AG04449 (cell line): ENCODE data around the gene CSAD.
A peak's percentile ranks its signal among the peaks of the same experiment; 100 is the strongest.

Source experiments
- CTCF ChIA-PET: fragments of 350-600 bp; formaldehyde crosslinking; extraction: SDS; loops from one replicate; lab custom pipeline; 2021; ENCODE audit warnings: antibody characterized with exemption; lab: Yijun Ruan, JAX
- POLR2A ChIA-PET: fragments of 400-600, 350-600 bp; formaldehyde crosslinking; extraction: SDS; loops from one replicate; lab custom pipeline; 2020; ENCODE audit warnings: antibody characterized with exemption, inconsistent platforms; lab: Yijun Ruan, JAX
- DNase-seq: peaks from one replicate; pipeline ENCODE4 v3.0.0-alpha.2; 2010; ENCODE audit warnings: low read depth, low spot score
- H3K4me3 ChIP-seq: 2 replicates; pipeline ENCODE4 v1.5.1; 2011; ENCODE audit warnings: low read depth, mild to moderate bottlenecking, control low read depth, low read length
- TF ChIP-seq, protein P1 (sequence below): IDR thresholded peaks from one replicate; pipeline ENCODE4 v1.5.1; 2011; ENCODE audit warnings: mild to moderate bottlenecking, moderate library complexity, low read length, control low read depth, inconsistent platforms; ENCODE audit not compliant: insufficient read depth; ENCODE audit errors: missing control alignments

Gene CSAD

DNA sequence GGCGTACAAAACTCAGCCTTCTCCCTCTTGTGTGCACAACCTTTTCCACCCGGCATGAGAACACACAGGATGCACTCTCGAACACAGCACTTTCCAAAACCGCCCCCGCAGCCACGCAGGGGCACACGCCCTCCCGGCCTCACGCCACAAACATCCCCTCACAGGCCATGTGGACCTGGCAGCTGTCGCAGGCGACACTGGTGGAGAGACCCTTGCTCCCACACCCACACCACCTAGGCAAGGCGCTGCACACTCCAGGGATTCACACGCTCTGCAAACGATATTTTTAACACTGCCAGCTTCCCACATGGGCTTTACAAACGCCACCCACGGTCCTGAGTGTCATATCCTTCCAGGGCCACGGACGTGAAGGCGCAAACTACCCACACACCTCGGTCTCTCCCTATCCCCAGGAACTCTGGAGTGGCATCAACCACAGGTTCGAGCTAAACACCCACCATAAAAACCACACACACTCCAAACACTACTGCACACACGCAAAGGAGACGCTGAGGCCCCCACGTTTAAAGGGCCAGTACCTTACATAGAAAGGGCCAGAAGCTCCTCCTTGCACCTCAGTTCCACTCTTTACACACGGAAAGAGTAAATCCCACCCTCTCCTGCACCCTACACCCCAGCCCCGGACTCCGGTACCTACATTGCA is 38.7 kb upstream of the CSAD start:
- peak overlapping the region; percentile 95 for H3K4me3 ChIP-seq
- DNase-seq: no peak
- CTCF ChIA-PET: interaction anchor here (0.6 to 24.6 kb wide), 16 partner anchors 9 to 198 kb away, joined by 3 to 659 read pairs (median 5); partner anchors contain the start of genes AAAS, ESPL1, ITGB7 and MYG1
- TF ChIP-seq, protein P1, sequence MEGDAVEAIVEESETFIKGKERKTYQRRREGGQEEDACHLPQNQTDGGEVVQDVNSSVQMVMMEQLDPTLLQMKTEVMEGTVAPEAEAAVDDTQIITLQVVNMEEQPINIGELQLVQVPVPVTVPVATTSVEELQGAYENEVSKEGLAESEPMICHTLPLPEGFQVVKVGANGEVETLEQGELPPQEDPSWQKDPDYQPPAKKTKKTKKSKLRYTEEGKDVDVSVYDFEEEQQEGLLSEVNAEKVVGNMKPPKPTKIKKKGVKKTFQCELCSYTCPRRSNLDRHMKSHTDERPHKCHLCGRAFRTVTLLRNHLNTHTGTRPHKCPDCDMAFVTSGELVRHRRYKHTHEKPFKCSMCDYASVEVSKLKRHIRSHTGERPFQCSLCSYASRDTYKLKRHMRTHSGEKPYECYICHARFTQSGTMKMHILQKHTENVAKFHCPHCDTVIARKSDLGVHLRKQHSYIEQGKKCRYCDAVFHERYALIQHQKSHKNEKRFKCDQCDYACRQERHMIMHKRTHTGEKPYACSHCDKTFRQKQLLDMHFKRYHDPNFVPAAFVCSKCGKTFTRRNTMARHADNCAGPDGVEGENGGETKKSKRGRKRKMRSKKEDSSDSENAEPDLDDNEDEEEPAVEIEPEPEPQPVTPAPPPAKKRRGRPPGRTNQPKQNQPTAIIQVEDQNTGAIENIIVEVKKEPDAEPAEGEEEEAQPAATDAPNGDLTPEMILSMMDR: no peak
- POLR2A ChIA-PET: interaction anchor here (0.6 to 2.4 kb wide), 9 partner anchors 10 to 102 kb away, joined by 3 to 11 read pairs (median 4); partner anchors contain the start of genes AAAS, CSAD, PFDN5 and ZNF740

DNA sequence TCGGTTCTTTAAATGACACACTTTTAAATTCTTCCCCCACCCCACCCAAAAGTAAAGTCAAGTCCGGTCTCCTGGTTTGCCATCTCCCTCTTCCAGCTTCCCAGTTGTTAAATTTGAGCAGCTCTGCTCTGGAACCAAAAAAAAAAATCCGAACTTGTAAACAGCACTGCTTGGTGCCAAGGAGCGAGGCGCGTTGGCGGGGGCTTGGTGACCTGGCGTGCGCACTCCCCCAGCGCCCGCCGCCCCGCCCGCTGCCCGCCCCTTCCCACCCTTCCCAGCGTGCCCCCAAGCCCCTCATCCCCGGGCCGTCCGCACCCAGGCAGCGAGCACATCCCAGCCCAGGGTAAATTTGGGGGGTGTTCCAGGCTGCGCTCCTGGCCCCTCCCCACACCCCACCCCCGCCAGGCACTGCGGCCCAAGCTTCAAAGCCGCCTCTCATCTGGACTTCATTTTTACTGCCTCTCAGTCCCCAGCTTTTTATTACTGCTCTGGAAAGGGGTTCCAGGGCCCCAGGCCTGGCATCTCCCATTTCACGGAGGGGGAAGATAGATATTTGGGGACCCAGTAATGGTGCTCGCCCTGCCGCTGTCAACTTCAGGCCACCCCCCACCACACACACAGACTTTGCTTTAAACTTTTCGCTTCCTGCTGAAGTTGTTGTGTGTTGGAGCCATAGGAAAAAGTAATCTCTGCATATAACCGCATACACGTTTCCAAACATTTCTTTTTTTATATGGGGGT is 38.0 kb upstream of the CSAD start:
- CTCF ChIA-PET: interaction anchor here (0.9 to 24.6 kb wide), 16 partner anchors 8 to 153 kb away, joined by 3 to 659 read pairs (median 4); partner anchors contain the start of genes AAAS, ESPL1, ITGB7 and MYG1
- H3K4me3 ChIP-seq: peak overlapping the region; percentile 95
- no peak for DNase-seq
- TF ChIP-seq, protein P1: no peak
- POLR2A ChIA-PET: interaction anchor here (0.6 to 2.4 kb wide), 6 partner anchors 34 to 103 kb away, joined by 3 to 11 read pairs (median 4); partner anchors contain the start of genes AAAS, CSAD and ZNF740

DNA sequence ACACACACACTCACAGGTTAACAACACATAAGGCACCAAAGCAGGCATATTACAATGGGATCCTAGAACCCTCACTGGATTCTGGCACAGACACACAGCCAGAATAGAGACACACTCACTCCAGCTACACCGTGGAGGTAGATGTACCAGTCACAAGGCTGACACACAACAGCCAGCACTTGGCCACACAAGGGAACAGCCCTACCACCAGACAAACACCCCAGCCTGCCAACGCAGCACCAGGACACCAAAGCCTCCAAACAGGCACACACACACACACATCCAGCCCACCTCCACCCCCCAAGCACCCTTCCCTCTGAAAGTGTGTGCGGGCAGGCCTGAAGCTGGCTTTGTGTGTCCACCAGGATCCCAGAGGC is 37.2 kb upstream of the CSAD start:
- peak overlapping the region; percentile 95 for H3K4me3 ChIP-seq
- ChIA-PET POLR2A (interaction anchor here (1.4 kb wide), 1 partner anchor 103 kb away, joined by 3 read pairs; the partner anchor contains the start of gene AAAS), CTCF (interaction anchor here (0.9 to 24.6 kb wide), 10 partner anchors 9 to 149 kb away, joined by 3 to 659 read pairs (median 6); partner anchors contain the start of genes AAAS, ESPL1, ITGB7 and MYG1)
- TF ChIP-seq, protein P1: no peak
- DNase-seq: no peak

DNA sequence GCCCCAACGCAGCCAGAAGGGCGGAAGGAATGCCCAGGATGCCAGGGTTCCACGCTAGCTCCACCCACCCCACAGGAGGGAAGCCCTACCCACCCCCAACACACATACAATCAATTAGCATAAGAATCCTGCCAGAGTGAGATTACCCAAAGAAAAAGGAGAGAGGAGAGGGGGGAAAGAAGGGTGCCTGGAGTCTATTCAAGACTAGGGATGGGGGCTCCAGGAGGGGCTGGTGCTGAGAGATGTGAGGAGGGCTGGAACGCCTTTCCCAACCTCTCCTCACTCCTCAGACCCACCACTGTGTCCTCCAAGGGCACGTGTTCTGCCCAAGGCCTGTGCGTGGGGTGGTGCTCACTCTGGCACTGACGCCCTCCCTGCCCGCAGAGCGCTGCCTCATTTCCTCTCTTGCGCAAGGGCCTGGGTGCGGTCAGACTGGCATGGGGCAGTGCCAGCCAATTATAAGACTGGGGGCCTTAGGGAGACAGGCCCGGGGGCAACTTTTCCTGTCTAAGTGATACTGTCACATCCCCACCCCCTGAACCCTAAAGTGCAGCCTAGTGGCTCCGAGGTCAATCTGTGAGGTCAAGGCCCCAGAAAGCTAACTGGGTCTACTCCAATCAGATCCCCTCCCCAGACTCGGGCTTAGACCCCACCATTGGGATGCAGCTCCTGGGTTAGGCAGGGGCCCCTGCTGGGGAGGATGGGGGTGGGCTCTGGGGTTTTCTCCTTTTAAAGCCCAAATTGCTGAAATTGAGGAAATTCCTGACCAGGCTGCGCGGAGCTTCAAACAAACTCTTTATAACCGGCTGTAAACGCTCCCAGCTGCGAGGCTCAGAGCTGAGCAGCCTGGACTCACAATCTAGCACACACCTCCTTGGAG is 36.6 kb upstream of the CSAD start:
- ChIA-PET POLR2A (interaction anchor here (1.4 kb wide), 1 partner anchor 104 kb away, joined by 3 read pairs; the partner anchor contains the start of gene AAAS), CTCF (interaction anchor here (1.0 to 24.6 kb wide), 10 partner anchors 8 to 128 kb away, joined by 3 to 659 read pairs (median 9); partner anchors contain the start of genes AAAS, ESPL1, ITGB7 and MYG1)
- DNase-seq: no peak
- TF ChIP-seq, protein P1: no peak
- peak overlapping the region; percentile 95 for H3K4me3 ChIP-seq

DNA sequence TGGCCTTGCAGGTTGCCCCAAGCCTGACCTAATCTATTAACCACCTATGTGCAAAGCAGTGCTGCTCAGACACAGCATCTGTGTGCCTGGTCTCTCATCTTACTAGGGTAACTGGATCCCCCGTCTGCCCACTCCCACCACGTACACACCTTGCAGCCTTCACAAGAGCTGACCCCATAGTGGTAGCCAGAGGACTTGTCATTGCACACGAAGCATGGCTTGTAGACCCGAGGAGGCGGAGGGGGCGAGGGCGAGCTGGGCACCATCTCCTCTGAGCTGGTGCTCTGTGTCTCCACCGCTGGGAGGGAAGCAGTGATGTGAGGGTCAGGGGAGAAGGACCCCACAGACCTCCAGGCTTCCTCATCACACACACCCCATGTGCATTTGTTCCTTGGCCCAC is 34.8 kb upstream of the CSAD start:
- no peak for DNase-seq
- CTCF ChIA-PET: interaction anchor here (0.8 to 24.6 kb wide), 15 partner anchors 9 to 149 kb away, joined by 3 to 659 read pairs (median 8); partner anchors contain the start of genes AAAS, ESPL1, ITGB7 and MYG1
- POLR2A ChIA-PET: interaction anchor here (0.9 to 1.3 kb wide), 4 partner anchors 80 to 106 kb away, joined by 3 to 4 read pairs (median 4); partner anchors contain the start of genes AAAS and PFDN5
- no peak overlapping the region for H3K4me3 ChIP-seq
- TF ChIP-seq, protein P1: no peak
